ENCODE measurements around the gene SESN2.

The SESN2 gene

DNA sequence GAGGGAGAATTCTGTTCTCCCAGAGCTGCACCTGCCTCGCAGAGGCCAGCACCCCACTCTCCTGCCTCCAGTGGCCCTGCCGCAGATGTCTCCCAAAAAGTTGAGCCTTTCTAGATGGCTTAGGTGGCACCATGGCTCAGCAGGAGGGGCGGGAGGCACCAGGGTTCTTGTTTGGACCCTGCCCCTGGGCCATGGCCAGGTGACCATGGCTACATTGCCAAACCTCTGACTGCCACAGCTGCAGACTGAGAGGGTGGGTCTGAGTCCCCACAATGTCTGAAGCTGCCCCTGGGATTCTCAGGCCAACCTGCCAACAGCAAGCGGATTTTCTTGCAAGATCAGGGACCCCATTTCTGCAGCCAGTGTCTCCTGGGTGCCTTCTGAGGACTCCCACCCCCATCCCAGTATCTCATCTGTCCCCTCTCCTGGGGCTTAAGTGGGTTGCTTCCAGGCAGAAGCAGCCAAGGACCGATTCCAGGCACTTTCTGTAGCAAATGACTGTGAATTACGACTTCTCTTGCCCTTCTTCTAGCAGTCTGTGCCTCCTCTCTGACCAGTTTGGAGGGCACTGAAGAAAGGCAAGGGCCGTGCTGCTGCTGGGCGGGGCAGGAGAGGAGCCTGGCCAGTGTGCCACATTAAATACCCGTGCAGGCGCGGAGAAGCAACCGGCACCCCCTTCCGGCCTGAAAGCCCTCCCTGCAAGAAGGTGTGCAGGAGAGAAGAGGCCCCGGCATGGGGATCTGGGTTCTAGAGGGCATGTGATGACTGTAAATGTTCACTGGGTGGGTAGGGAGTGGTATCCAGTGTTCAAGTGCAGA lies 22.5 kb downstream of the SESN2 start:
- Histone ChIP-seq H3K9me3 (ENCODE audit: insufficient read depth, low read length) (no peaks in the 10 kb centered on the region), H3K27me3 (ENCODE audit: low read depth, low read length) (no peaks in the 10 kb centered on the region), H3K27ac (ENCODE audit: low read length) (no peak overlapping the region), H3K79me2 (ENCODE audit: low read length) (no peaks in the 10 kb centered on the region), H3K4me2 (ENCODE audit: low read length) (no peak overlapping the region), H3K4me1 (ENCODE audit: low read length) (peaks cover 7% of the 10 kb centered on the region; the same call in 1 of the 2 replicates), H3K4me3 (ENCODE audit: low read length) (no peak overlapping the region), H3K36me3 (replicated peaks; ENCODE audit: low read depth, low read length) (no peaks in the 10 kb centered on the region), H3K9ac (ENCODE audit: low read length) (no peak overlapping the region), H4K20me1 (ENCODE audit: insufficient read depth, low read length) (no peaks in the 10 kb centered on the region), H2AFZ (ENCODE audit: low read depth, low read length) (no peak overlapping the region)
- TF ChIP-seq, protein P1, sequence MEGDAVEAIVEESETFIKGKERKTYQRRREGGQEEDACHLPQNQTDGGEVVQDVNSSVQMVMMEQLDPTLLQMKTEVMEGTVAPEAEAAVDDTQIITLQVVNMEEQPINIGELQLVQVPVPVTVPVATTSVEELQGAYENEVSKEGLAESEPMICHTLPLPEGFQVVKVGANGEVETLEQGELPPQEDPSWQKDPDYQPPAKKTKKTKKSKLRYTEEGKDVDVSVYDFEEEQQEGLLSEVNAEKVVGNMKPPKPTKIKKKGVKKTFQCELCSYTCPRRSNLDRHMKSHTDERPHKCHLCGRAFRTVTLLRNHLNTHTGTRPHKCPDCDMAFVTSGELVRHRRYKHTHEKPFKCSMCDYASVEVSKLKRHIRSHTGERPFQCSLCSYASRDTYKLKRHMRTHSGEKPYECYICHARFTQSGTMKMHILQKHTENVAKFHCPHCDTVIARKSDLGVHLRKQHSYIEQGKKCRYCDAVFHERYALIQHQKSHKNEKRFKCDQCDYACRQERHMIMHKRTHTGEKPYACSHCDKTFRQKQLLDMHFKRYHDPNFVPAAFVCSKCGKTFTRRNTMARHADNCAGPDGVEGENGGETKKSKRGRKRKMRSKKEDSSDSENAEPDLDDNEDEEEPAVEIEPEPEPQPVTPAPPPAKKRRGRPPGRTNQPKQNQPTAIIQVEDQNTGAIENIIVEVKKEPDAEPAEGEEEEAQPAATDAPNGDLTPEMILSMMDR (IDR thresholded peaks at IDR 0.05; ENCODE audit: low read depth, low read length), result no peak
- TF ChIP-seq EZH2phosphoT487 (IDR thresholded peaks at IDR 0.05; ENCODE audit: low read depth), result no peak

DNA sequence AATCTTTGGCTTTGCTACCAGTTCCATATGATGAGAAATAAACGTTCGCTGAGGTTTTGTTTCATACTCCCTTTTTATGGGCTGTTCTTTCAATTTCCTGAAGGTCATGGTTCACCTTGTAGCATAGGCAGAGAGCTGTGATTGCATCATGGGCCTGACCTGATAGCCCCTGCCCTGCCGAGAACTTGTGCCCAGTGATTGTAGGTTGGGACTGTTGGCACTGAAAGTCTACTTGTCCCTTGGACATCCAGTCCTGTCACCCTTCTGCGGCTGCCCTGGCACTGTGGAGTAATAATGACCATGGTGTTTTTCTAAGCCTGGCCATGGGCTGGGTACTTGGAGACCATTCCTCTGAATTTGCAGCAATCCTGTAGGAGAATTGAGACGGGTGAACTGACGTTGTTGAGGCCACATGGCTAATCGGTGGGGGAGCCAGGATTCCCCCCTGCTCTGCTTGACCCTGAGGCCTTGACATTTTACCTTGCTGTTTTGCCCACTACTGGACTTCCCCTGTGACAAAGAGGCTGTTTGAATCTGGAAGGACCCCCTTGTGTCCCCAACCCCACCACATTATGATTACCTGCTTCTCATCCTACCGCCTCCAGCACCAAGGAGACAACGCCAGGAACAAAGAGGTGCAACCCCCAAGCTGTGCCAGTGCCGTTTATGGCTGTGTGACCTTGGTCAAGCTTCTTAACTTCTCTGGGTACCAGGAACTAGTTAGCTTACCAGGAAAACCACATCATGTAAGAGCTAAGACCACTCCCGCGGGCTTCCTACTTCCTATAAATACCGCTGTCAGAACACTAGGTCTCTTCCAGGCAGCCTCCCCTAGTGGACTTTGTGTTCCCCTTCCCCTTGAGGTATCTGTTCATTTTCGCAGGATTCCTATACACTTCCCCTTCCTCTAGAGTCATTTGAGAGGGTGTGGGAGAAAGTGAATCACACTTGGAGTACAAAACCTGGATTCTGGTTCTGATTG lies 23.4 kb downstream of the SESN2 start:
- Histone ChIP-seq H3K9me3 (ENCODE audit: insufficient read depth, low read length) (no peaks in the 10 kb centered on the region), H3K36me3 (replicated peaks; ENCODE audit: low read depth, low read length) (no peaks in the 10 kb centered on the region), H3K27ac (ENCODE audit: low read length) (no peak overlapping the region), H3K79me2 (ENCODE audit: low read length) (no peaks in the 10 kb centered on the region), H3K4me2 (ENCODE audit: low read length) (no peak overlapping the region), H3K9ac (ENCODE audit: low read length) (no peak overlapping the region), H3K27me3 (ENCODE audit: low read depth, low read length) (no peaks in the 10 kb centered on the region), H3K4me3 (ENCODE audit: low read length) (no peak overlapping the region), H4K20me1 (ENCODE audit: insufficient read depth, low read length) (no peaks in the 10 kb centered on the region), H2AFZ (ENCODE audit: low read depth, low read length) (no peak overlapping the region), H3K4me1 (ENCODE audit: low read length) (peaks cover 7% of the 10 kb centered on the region; the same call in 1 of the 2 replicates)
- no peak for TF ChIP-seq EZH2phosphoT487 (IDR thresholded peaks at IDR 0.05; ENCODE audit: low read depth)
- TF ChIP-seq, protein P1 (IDR thresholded peaks at IDR 0.05; ENCODE audit: low read depth, low read length), result no peak

DNA sequence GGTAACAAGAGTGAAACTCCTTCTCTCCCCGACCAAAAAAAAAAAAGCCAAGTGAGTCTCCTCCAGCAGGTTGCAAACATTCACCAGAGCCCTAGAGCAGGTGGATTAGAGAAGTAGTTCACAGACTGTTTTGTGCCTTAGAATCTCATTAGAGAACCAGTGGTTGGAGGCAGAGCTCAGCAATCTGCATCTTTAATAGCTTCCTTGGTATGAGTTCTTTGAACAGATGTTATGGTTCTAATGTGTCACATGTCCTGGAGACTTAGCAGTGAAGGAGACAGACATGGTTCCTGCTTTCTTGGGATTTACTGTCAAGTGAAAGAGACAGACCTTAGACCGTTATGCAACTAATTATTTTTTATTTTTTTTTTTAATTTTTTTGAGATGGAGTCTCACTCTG lies 26.8 kb downstream of the SESN2 start:
- no peak for TF ChIP-seq EZH2phosphoT487 (IDR thresholded peaks at IDR 0.05; ENCODE audit: low read depth)
- TF ChIP-seq, protein P1 (IDR thresholded peaks at IDR 0.05; ENCODE audit: low read depth, low read length), result no peak
- Histone ChIP-seq H3K4me1 (ENCODE audit: low read length) (peaks cover 1% of the 10 kb centered on the region; the same call in 1 of the 2 replicates), H3K27ac (ENCODE audit: low read length) (no peak overlapping the region), H3K36me3 (replicated peaks; ENCODE audit: low read depth, low read length) (no peaks in the 10 kb centered on the region), H3K4me2 (ENCODE audit: low read length) (no peak overlapping the region), H3K79me2 (ENCODE audit: low read length) (no peaks in the 10 kb centered on the region), H3K4me3 (ENCODE audit: low read length) (no peak overlapping the region), H4K20me1 (ENCODE audit: insufficient read depth, low read length) (no peaks in the 10 kb centered on the region), H2AFZ (ENCODE audit: low read depth, low read length) (no peak overlapping the region), H3K9me3 (ENCODE audit: insufficient read depth, low read length) (no peaks in the 10 kb centered on the region), H3K27me3 (ENCODE audit: low read depth, low read length) (no peaks in the 10 kb centered on the region), H3K9ac (ENCODE audit: low read length) (no peak overlapping the region)

DNA sequence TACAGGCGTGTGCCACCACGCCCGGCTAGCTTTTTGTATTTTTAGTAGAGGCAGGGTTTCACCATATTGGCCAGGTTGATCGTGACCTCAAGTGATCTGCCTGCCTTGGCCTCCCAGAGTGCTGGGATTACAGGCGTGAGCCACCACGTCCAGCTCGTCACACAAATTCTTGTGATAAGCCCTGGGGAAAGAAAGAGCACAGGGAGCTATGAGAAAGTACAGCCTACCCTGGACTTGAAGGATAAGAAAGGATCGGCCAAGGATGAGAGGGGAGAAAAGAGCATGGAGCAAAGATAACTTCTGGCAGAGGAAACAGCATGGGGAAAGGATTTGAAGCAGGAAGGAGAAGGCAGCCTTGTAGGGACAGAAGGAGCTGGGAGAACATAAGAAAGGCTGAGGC lies 29.2 kb downstream of the SESN2 start:
- H2AFZ ChIP-seq (ENCODE audit: low read depth, low read length), result no peak overlapping the region
- no peaks in the 10 kb centered on the region for H4K20me1 ChIP-seq (ENCODE audit: insufficient read depth, low read length)
- no peaks in the 10 kb centered on the region for H3K36me3 ChIP-seq (replicated peaks; ENCODE audit: low read depth, low read length)
- TF ChIP-seq, protein P1 (IDR thresholded peaks at IDR 0.05; ENCODE audit: low read depth, low read length), result no peak
- no peaks in the 10 kb centered on the region for H3K4me1 ChIP-seq (ENCODE audit: low read length)
- no peaks in the 10 kb centered on the region for H3K9me3 ChIP-seq (ENCODE audit: insufficient read depth, low read length)
- no peak overlapping the region for H3K4me3 ChIP-seq (ENCODE audit: low read length)
- H3K9ac ChIP-seq (ENCODE audit: low read length), result no peak overlapping the region
- H3K27ac ChIP-seq (ENCODE audit: low read length), result no peak overlapping the region
- no peak overlapping the region for H3K4me2 ChIP-seq (ENCODE audit: low read length)
- no peaks in the 10 kb centered on the region for H3K27me3 ChIP-seq (ENCODE audit: low read depth, low read length)
- H3K79me2 ChIP-seq (ENCODE audit: low read length), result no peaks in the 10 kb centered on the region
